ENCODE measurements around the gene LRRC14B.
"Not testable (repeated sequence)": the region's sequence is repeated elsewhere in the genome, so short reads cannot be mapped to it uniquely, and the experiment has no call there.

LRRC14B gene

GRCh38 chr5:219460-219863 lies 28.2 kb downstream of the LRRC14B start:
- Histone ChIP-seq H3K14ac (ENCODE audit: low read length) (no peak overlapping the region), H3K18ac (ENCODE audit: low read length) (no peak overlapping the region), H3K27ac (ENCODE audit: low read depth, low read length) (no peak overlapping the region), H3K4me3 (ENCODE audit: low read depth, low read length) (no peak overlapping the region), H3K36me3 (ENCODE audit: control insufficient read depth in 1 of 2, insufficient read depth in 2 of 2, low read length in 2 of 2) (peaks cover 6% of the 10 kb centered on the region in 2 experiments), H3K9me3 (ENCODE audit: insufficient read depth, low read depth, low read length) (no peaks in the 10 kb centered on the region), H3K23ac (ENCODE audit: low read length) (no peak overlapping the region), H3K79me2 (ENCODE audit: control insufficient read depth, insufficient read depth, low read length, poor library complexity) (peaks cover 16% of the 10 kb centered on the region), H4K91ac (ENCODE audit: low read depth, low read length) (no peak overlapping the region), H4K8ac (ENCODE audit: low read depth, low read length) (no peak overlapping the region), H2BK120ac (ENCODE audit: insufficient read depth, low read length, poor library complexity) (no peak overlapping the region), H3K4me1 (ENCODE audit: control insufficient read depth in 1 of 2, insufficient read depth in 2 of 2, low read length in 2 of 2) (peaks cover 0 to 3% of the 10 kb centered on the region in 2 experiments), H2AK5ac (ENCODE audit: low read length) (no peak overlapping the region), H4K12ac (ENCODE audit: low read depth, low read length) (no peak overlapping the region), H3K9ac (ENCODE audit: low read length) (no peak overlapping the region), H2BK5ac (ENCODE audit: low read depth, low read length, poor library complexity) (no peak overlapping the region), H3K4ac (ENCODE audit: low read depth, low read length) (peak overlapping the region; percentile 68), H3K79me1 (ENCODE audit: low read length) (peaks cover 9% of the 10 kb centered on the region), H3K27me3 (ENCODE audit: insufficient read depth, low read length) (no peaks in the 10 kb centered on the region), H2BK12ac (ENCODE audit: low read length) (no peak overlapping the region), H2AFZ (ENCODE audit: insufficient read depth, low read length, poor library complexity) (no peak overlapping the region), H3K4me2 (ENCODE audit: low read length) (peak overlapping the region; percentile 37)
- no CpG with 5 or more reads among the region's 9 CpGs for WGBS (ENCODE audit: extremely low coverage, insufficient coverage, insufficient read length)
- DNase-seq: peak in 1 of 2 donors; percentile 18

GRCh38 chr5:219991-220390 lies 28.7 kb downstream of the LRRC14B start:
- Histone ChIP-seq H3K79me2 (ENCODE audit: control insufficient read depth, insufficient read depth, low read length, poor library complexity) (peaks cover 16% of the 10 kb centered on the region), H3K27ac (ENCODE audit: low read depth, low read length) (no peak overlapping the region), H3K18ac (ENCODE audit: low read length) (no peak overlapping the region), H3K4me1 (ENCODE audit: control insufficient read depth in 1 of 2, insufficient read depth in 2 of 2, low read length in 2 of 2) (peaks cover 0 to 3% of the 10 kb centered on the region in 2 experiments), H2AFZ (ENCODE audit: insufficient read depth, low read length, poor library complexity) (no peak overlapping the region), H3K4me2 (ENCODE audit: low read length) (no peak overlapping the region), H4K91ac (ENCODE audit: low read depth, low read length) (no peak overlapping the region), H3K27me3 (ENCODE audit: insufficient read depth, low read length) (no peaks in the 10 kb centered on the region), H4K12ac (ENCODE audit: low read depth, low read length) (no peak overlapping the region), H2AK5ac (ENCODE audit: low read length) (no peak overlapping the region), H3K23ac (ENCODE audit: low read length) (no peak overlapping the region), H3K4me3 (ENCODE audit: low read depth, low read length) (no peak overlapping the region), H2BK120ac (ENCODE audit: insufficient read depth, low read length, poor library complexity) (no peak overlapping the region), H3K4ac (ENCODE audit: low read depth, low read length) (no peak overlapping the region), H3K36me3 (ENCODE audit: control insufficient read depth in 1 of 2, insufficient read depth in 2 of 2, low read length in 2 of 2) (peaks cover 11 to 12% of the 10 kb centered on the region in 2 experiments), H3K9me3 (ENCODE audit: insufficient read depth, low read depth, low read length) (no peaks in the 10 kb centered on the region), H3K9ac (ENCODE audit: low read length) (no peak overlapping the region), H3K14ac (ENCODE audit: low read length) (no peak overlapping the region), H2BK12ac (ENCODE audit: low read length) (no peak overlapping the region), H2BK5ac (ENCODE audit: low read depth, low read length, poor library complexity) (no peak overlapping the region), H3K79me1 (ENCODE audit: low read length) (peaks cover 9% of the 10 kb centered on the region), H4K8ac (ENCODE audit: low read depth, low read length) (no peak overlapping the region)
- WGBS (ENCODE audit: extremely low coverage, insufficient coverage, insufficient read length): no CpG with 5 or more reads among the region's 4 CpGs
- DNase-seq: no peak

GRCh38 chr5:222951-223715 lies 31.8 kb downstream of the LRRC14B start:
- not testable (repeated sequence) for H3K9me3 ChIP-seq (ENCODE audit: insufficient read depth, low read depth, low read length); H3K18ac ChIP-seq (ENCODE audit: low read length); H2BK12ac ChIP-seq (ENCODE audit: low read length); H2AFZ ChIP-seq (ENCODE audit: insufficient read depth, low read length, poor library complexity); H3K4me3 ChIP-seq (ENCODE audit: low read depth, low read length); H4K12ac ChIP-seq (ENCODE audit: low read depth, low read length); H3K9ac ChIP-seq (ENCODE audit: low read length); H2AK5ac ChIP-seq (ENCODE audit: low read length); H3K27me3 ChIP-seq (ENCODE audit: insufficient read depth, low read length); H3K4ac ChIP-seq (ENCODE audit: low read depth, low read length); H2BK5ac ChIP-seq (ENCODE audit: low read depth, low read length, poor library complexity); H4K8ac ChIP-seq (ENCODE audit: low read depth, low read length); H3K4me2 ChIP-seq (ENCODE audit: low read length); DNase-seq; H3K79me1 ChIP-seq (ENCODE audit: low read length); H3K23ac ChIP-seq (ENCODE audit: low read length); H2BK120ac ChIP-seq (ENCODE audit: insufficient read depth, low read length, poor library complexity); H3K14ac ChIP-seq (ENCODE audit: low read length); H3K4me1 ChIP-seq (ENCODE audit: control insufficient read depth in 1 of 2, insufficient read depth in 2 of 2, low read length in 2 of 2); H4K91ac ChIP-seq (ENCODE audit: low read depth, low read length); H3K27ac ChIP-seq (ENCODE audit: low read depth, low read length)
- H3K79me2 ChIP-seq (ENCODE audit: control insufficient read depth, insufficient read depth, low read length, poor library complexity): peaks cover 14% of the 10 kb centered on the region
- WGBS (ENCODE audit: extremely low coverage, insufficient coverage, insufficient read length): no CpG with 5 or more reads among the region's 6 CpGs
- peaks cover 36 to 38% of the 10 kb centered on the region in 2 experiments for H3K36me3 ChIP-seq (ENCODE audit: control insufficient read depth in 1 of 2, insufficient read depth in 2 of 2, low read length in 2 of 2)

- H3K14ac ChIP-seq (ENCODE audit: low read length): no peak overlapping the region
- peaks cover under 1% of the 10 kb centered on the region for H3K79me1 ChIP-seq (ENCODE audit: low read length)
- no peak overlapping the region for H4K91ac ChIP-seq (ENCODE audit: low read depth, low read length)
- peaks cover 3% of the 10 kb centered on the region for H3K9me3 ChIP-seq (ENCODE audit: insufficient read depth, low read depth, low read length)
- no peak overlapping the region for H3K27ac ChIP-seq (ENCODE audit: low read depth, low read length)
- H2BK12ac ChIP-seq (ENCODE audit: low read length): no peak overlapping the region
- no peak overlapping the region for H4K8ac ChIP-seq (ENCODE audit: low read depth, low read length)
- H3K23ac ChIP-seq (ENCODE audit: low read length): no peak overlapping the region
- H4K12ac ChIP-seq (ENCODE audit: low read depth, low read length): no peak overlapping the region
- no peak overlapping the region for H3K18ac ChIP-seq (ENCODE audit: low read length)
- H3K4me2 ChIP-seq (ENCODE audit: low read length): no peak overlapping the region
- peaks cover 0 to 3% of the 10 kb centered on the region in 2 experiments for H3K4me1 ChIP-seq (ENCODE audit: control insufficient read depth in 1 of 2, insufficient read depth in 2 of 2, low read length in 2 of 2)
- H3K27me3 ChIP-seq (ENCODE audit: insufficient read depth, low read length): no peaks in the 10 kb centered on the region
- peaks cover 39 to 41% of the 10 kb centered on the region in 2 experiments for H3K36me3 ChIP-seq (ENCODE audit: control insufficient read depth in 1 of 2, insufficient read depth in 2 of 2, low read length in 2 of 2)
- DNase-seq: no peak
- no peak overlapping the region for H2AK5ac ChIP-seq (ENCODE audit: low read length)
- no peak overlapping the region for H3K9ac ChIP-seq (ENCODE audit: low read length)
- no peak overlapping the region for H3K4me3 ChIP-seq (ENCODE audit: low read depth, low read length)
- WGBS (ENCODE audit: extremely low coverage, insufficient coverage, insufficient read length): no CpG with 5 or more reads among the region's 6 CpGs
- no peak overlapping the region for H2BK120ac ChIP-seq (ENCODE audit: insufficient read depth, low read length, poor library complexity)
- peaks cover 8% of the 10 kb centered on the region for H3K79me2 ChIP-seq (ENCODE audit: control insufficient read depth, insufficient read depth, low read length, poor library complexity)
- no peak overlapping the region for H2BK5ac ChIP-seq (ENCODE audit: low read depth, low read length, poor library complexity)
- no peak overlapping the region for H2AFZ ChIP-seq (ENCODE audit: insufficient read depth, low read length, poor library complexity)
- no peak overlapping the region for H3K4ac ChIP-seq (ENCODE audit: low read depth, low read length)
Observed at GRCh38 chr5:223791-224190, 32.5 kb downstream of the LRRC14B start.

All from trophoblast cell (in vitro differentiated cells and primary cell).